ENCODE measurements around the gene CCT7.
A peak's percentile ranks its signal among the peaks of the same experiment; 100 is the strongest.
"Not testable (repeated sequence)": the region's sequence is repeated elsewhere in the genome, so short reads cannot be mapped to it uniquely, and the experiment has no call there.

The CCT7 gene

DNA sequence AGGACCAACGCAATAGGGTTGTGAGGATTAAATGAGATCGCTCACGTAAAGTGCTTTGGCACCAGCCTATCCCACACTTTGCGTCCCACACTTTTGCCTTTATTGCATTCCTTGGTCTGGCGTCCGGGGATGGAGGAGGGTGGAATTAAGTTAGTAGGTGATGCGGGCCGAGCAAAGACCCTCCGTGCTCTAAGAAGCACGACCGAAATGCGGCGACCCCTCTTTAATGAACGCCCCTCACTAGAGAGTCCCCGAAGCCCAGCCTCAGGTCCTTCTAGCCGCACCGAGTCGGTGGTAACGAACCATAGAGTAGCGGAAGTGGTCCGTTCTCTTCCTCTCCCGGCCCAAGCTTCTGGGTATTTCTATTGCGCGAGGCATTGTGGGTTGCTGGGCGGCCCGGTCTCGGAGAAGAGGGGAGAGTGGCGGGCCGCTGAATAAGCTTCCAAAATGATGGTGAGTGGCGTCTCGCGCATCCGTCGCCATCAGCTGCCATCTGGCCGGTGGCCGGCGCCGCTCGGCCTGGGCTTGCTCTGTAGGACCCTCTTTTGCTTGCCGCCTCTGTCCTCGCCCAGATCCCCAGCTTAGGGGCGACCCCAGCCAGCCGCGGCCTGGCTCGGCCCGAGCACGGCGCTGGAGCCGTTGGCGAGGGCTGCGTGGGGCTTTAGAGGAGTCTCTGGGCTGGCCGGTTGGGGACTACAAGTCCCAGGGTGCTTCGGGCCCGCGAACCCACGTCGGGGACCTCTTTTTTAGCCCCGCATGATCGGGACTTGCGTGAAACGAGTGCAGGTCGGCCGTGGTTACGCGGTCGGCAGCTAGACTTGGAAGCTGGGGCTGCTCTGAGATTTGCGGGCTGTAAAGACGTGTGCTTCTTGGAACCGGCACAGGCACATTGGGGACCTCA lies at the start of gene CCT7:
Gene CCT7, plus strand, starts transcription at position 377 of the 901 bp plus-strand sequence. Its CDS starts 71 bp downstream, at position 448.
- peak; percentile 79 to 91 for DNase-seq

DNA sequence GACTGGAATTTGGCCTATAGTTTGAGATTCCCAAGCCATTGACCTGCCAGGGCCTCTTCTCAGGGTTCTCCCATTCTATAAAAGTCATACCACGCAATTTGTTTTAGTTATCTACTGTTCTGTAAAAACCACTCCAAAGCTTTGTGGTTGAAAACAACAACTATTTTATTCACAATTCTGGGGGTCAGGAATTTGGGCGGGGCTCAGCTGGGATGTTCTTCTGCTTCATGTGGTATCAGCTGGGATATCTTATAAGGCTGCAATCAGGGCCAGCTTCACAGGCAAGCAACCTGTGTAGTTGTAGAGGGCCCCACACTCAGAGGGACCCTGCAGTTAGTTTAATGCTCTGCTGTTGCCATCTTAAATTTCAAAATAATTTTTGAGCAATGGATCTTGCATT lies 48.1 kb upstream of the CCT7 start:
- DNase-seq, result no peak

DNA sequence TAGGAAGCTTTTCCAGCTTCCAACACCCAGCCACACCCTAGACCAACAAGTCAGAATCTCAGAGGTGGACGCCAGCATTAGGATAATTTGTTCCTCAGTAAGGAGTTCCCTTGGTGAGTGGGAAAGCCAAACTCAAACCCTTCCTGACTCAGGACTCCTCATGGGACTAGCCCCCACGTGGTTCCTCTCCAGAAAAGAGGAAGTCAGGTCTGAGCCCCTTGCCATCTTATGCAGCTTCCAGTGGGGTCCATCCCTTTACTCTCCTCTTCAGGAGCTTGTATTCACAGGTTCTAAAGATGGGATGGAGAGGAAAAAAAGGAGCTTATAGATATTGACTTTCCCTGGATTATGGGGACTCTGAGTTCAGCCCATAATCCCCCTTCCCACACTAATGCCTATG lies 46.6 kb upstream of the CCT7 start:
- DNase-seq, result no peak

DNA sequence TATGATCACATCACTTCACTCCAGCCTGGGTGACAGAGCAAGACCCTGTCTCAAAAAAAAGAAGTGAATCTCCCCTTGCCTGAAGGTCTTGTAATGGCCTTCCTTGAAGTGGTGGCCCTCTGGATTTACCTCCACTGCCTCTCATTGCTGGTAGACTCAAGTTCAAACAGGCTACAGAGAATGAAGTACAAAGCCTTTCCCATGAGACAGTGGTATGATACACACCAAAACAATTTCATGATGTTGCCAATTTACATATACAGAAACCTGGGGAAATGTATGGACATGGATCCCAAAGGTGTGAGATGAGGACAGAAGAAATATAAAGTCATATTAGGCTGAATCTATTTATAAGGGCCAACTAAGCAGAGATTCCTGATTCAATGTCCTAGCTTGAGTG lies 36.5 kb upstream of the CCT7 start:
- no peak for DNase-seq

DNA sequence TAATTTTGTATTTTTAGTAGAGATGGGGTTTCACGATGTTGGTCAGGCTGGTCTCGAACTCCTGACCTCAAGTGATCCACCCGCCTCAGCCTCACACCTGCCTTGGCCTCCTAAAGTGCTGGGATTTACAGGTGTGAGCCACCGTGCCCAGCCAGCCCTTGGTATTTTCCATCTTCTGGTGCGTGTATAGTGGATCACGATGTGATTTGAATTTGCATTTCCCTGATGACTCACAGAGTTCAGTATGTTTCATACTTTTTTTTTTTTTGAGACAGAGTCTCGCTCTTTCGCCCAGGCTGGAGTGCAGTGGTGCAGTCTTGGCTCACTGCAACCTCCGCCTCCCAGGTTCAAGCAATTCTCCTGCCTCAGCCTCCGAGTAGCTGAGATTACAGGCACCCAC lies 33.8 kb upstream of the CCT7 start:
- not testable (repeated sequence) for DNase-seq

DNA sequence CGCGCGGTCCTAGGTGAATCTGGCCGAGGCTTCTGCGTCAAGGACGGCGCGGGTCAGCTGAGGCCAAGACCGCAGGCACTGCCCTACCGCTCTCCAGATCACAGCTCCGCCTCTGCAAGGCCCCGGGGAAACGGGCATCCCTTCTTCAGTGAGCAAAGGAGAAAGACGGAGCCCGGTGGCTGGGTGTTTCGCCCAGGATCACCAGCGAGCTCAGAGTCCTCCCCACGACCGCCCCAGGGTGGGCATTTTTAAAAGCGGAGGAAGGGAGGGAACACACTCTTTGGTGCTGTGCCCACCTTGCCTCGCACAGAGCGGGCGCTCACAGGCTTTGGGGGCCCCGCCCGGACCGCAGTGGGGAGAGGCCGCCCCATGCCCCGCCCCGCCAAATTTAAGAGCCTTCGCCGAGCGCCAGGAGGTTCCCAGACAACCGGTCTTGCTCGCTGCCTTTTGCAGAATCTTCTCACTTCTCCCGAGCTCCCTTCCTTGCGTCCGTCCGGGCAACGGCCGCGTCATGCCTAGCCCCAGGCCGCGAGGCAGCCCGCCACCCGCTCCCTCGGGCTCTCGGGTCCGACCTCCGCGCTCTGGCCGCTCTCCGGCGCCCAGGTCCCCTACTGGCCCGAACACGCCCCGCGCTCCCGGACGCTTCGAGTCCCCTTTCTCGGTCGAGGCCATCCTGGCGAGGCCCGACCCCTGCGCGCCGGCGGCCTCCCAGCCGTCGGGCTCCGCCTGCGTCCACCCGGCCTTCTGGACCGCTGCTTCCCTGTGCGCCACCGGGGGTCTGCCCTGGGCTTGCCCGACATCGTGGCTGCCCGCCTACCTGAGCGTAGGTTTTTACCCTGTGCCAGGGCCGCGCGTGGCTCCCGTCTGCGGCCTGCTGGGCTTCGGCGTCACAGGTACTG lies 31.7 kb upstream of the CCT7 start, which contains the start of gene NOTO:
Gene NOTO, plus strand, starts transcription at position 419 of the 899 bp plus-strand sequence. Its CDS starts 93 bp downstream, at position 512.
- no peak for DNase-seq

DNA sequence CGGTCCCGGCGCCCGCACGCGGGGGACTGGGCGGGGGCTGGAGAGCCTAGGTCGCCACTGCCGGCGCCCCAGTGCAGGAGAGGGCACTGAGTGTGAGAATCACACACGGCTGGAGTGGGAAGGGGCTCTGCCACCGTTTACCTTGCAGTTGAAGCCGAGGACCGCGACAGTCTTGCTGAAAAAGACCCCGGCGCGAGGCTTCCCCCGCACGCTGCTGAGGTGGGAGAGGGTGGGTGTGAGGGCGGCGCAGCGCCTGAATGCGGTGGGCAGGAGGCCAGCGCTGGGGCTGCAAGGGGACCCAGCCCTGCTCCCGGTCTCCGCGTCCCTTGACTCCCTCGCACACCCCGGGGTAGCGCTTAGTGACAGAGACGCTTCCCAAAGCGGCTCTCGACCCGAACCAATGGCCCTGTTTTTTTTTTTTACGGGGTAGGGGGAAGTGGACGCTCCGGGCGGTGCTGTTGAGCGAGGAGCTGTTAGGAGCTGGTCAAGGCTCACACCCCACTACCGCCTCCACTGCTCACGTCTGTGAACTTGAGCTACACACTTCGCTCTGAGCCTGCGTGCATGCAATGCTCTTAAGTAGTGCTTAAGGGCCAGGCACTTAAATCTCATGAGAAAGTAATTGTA lies 30.9 kb upstream of the CCT7 start:
- DNase-seq, result no peak

DNA sequence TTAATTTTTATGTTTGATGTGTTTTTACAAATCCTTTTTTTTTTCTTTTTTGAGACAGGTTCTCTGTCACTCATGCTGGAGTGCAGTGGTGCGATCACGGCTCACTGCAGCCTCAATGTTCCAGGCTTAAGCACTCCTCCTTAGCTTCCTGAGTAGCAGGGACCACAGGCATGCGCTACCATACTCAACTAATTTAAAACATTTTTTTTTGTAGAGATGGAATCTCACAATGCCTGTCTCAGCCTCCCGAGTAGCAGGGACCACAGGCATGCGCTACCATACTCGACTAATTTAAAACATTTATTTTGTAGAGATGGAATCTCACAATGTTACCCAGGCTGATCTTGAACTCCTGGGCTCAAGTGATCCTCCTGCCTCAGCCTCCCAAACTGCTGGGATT lies 28.5 kb upstream of the CCT7 start:
- DNase-seq, result no peak

DNA sequence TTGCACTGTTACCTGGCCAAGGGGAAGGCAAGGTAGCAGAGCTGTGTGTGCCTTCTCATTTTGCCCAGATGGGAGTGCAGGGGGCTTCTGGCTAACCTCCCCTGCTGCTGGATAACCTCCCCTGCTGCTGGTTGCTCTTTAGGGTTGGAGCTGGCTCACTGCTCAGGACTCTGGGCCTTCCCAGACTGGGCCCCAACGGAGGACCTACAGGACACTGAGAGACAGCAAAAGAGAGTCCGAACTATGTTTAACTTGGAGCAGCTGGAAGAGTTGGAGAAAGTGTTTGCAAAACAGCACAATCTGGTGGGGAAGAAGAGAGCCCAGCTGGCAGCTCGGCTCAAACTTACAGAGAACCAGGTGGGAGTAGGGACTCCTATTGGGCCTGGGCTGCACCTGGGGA lies 25.9 kb upstream of the CCT7 start:
- no peak for DNase-seq

DNA sequence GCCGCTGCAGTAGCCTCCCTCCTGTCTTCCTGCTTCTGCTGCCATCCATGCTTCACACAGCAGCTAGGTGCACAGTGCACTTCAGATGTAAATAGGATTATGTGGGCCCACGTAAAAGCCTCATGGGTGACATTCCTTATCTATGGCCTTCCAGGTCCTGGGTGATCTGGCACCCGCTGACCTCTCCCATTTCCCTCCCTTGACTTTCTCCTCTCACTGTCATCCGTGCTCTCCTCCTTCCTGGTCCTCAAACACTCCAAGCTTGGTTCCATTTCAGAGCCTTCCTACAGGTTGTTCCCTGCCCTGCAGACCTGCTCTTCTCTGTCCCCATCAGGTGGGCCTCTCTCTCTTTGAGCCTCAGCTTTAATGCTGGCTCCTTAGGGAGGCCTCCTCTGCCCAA lies 24.1 kb upstream of the CCT7 start:
- no peak for DNase-seq

DNA sequence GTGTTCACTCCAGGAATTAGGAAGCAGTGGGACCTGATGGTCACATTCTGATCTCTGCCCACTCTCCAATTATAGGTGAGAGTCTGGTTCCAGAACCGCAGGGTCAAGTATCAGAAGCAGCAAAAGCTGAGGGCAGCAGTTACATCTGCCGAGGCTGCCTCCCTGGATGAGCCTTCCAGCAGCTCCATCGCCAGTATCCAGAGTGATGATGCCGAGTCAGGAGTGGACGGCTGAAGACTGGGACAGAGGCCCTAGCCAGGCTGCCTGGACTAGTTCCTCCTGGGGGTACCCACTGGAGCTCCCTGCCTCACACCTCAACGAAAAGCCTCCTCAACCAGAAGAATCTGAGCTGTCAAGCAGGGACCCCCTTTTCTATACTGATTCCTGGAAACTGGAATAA lies 23.4 kb upstream of the CCT7 start:
- DNase-seq, result no peak

DNA sequence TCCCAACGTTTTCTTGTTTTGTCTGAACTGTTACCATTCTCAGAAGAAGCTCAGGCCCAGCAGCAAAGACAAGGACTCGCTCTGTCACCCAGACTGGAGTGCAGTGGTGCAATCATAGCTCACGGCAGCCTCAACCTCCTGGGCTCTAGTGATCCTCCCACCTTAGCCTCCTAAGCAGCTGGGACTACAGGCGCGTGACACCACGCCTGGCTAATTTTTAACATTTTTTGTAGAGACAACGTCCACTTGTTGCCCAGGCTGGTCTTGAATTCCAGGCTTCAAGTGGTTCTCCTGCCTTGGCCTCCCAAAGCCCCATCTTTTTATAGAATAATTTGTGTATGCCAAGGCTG lies 22.0 kb upstream of the CCT7 start:
- no peak for DNase-seq

DNA sequence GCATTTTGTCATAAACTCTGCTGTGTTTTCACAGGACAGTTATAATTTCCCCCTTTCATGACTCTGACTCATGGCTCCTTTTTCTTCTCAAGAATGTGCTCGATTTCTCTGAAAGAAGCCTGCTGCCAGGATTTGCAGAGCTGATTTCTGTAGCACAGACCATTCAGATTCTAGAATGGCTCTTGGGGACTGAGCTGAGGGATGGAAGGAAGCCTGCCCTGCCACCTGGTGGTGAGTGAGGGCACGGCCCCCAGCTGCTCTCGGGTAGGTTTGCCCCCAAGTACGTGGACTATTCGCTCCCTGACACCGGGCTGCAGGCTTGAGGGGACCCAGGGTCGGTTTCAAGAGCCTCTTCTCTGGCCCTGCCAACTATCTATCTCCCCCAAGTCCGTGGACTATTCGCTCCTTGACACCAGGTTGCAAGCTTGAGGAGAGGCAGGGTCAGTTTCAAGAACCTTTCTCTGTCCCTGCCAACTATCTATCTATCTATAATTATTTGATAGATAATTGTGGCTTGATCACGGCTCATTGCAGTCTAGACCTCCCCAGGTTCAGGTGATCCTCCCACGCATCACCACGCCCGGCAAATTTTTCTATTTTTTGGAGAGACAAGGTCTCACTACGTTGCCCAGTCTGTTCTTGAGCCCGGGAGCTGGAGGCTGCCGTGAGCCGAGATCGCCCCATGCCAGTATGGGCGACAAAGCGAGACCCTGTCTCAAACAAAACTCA lies 21.5 kb upstream of the CCT7 start:
- DNase-seq, result peak in 1 of 2 experiments; percentile 56

DNA sequence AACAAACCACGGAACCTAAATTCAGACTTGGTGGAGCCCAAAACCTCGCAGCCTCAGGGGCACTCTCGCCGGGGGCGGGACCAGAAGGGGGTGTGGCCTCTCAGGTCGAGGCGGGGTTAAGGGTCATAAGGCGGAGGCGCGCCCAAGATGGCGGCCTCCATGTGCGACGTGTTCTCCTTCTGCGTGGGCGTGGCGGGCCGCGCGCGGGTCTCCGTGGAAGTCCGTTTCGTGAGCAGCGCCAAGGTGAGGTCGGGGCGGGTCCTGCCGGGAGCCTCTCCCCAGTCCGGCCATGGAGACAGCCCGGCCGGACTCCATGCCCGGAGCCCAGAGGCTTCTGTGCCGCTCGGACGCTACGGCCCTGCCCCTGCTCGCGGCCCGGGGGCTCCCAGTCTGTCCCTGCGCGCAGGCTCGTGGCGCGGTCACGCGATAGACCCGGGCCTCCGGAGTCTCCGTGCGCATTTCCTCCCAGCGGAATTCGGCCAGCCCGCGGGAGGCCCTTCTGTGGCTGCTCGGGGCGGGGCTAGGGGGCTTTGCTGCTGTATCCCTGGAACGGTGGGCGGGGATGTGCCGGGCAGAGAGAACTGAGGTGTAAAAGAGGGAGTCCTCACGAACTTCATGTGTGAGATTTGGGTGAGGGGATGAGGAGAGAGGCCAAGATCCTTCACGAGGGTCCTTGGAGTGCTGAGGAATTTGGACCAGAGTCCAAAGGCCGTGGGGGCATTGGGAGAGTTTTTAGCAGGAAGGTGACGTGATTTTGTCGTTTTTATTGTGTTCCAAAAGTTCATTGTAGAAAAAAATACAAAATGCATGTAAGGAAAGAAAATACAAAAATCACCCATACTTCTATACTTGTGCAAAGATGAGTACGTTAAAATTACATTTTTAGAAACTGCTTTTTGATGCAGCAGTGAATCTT lies 19.7 kb upstream of the CCT7 start, which contains the start of gene SMYD5:
Gene SMYD5, plus strand, starts transcription at position 126 of the 916 bp plus-strand sequence. Its CDS starts 22 bp downstream, at position 148.
- DNase-seq, result peak; percentile 43 to 74

DNA sequence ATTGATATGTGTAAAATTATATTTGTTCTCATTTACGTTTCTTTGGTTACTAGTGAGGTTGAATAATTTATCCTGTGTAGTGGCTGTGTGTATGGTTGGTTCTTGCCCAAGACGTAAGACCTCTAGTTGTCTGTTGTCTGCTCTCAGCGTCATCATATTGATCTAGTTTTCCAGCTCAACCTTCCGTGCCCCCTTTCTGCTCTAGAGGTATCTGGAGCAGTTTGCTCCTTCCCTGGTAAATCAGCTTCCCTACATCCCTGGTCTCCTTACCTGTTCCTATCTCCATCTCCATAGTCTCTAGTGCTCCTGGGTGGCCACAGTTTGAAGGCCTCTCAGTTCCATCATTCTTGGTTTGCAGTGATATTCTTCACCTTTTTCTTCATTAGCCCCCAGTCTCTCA lies 18.9 kb upstream of the CCT7 start:
- no peak for DNase-seq

DNA sequence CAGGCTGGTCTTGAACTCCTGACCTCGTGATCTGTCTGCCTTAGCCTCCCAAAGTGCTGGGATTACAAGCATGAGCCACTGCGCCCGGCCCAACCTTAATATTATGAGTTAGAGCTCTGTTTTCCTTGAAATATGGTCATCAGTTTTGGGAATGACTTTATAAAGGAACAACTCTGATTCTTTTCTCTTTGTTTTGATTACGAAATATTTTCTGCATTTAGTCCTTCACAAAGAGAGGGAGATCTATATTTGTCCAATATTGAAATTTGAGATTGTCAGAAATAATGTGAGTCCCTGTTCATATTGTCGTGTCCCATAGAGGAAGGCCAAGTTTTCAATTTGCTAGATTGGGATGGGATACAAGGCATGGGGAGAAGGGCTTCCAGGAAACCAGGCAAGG lies 16.9 kb upstream of the CCT7 start:
- no peak for DNase-seq

DNA sequence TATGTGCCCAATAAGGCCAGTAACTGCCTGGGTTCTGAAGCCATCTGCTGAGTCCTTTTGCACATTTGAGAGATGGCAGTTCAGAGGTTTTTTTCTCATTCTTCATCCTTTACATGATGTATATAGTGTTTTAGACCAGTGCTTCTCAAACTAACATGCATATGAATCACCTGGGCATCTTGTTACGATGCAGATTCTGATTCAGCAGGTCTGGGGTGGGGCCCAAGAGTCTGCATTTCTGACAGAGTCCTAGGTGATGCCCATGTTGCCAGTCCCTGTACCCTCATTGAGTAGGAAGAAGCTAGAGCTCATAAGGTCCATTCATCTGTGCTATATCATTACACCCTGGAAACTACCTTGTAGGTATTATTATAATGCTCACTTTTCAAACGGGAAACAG lies 16.3 kb upstream of the CCT7 start:
- DNase-seq, result no peak

DNA sequence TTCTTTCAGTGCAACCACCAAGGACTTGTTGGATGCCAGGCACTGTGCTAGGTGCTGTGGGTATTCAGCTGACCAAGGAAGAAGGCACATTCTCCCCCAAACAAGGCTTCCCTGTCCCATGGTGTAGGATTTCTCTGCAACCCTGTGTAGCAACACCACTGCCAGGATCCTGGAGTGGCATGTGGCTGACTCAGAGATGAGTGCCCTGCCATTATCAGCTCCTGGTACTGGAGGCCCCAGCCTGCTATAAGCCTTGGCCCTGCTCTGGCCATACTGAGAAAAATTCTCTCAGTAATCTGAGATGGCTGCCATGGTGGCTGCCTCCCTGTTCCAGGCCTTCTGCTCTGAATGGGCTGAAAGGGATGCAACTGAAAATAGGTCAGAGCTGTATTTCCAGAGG lies 15.8 kb upstream of the CCT7 start:
- DNase-seq, result no peak

DNA sequence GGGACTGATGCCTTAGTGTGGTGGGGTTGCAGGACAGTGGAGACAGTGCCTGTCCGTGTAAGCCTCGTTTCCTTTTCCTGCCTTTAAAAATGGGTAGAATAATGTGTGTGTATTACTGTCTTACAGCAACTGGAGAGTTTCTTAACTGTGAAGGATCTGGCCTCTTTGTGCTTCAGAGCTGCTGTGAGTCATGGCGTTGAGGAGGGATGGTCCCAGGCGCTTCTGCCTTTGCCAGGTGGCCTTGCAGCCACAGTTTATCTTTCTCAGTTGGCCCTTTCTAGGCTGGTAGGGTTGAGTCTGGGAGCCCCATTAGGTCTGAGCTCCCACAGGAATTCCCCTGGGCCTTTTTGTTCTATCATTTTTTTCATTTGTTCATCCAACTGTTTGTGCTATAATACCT lies 10.3 kb upstream of the CCT7 start:
- no peak for DNase-seq

DNA sequence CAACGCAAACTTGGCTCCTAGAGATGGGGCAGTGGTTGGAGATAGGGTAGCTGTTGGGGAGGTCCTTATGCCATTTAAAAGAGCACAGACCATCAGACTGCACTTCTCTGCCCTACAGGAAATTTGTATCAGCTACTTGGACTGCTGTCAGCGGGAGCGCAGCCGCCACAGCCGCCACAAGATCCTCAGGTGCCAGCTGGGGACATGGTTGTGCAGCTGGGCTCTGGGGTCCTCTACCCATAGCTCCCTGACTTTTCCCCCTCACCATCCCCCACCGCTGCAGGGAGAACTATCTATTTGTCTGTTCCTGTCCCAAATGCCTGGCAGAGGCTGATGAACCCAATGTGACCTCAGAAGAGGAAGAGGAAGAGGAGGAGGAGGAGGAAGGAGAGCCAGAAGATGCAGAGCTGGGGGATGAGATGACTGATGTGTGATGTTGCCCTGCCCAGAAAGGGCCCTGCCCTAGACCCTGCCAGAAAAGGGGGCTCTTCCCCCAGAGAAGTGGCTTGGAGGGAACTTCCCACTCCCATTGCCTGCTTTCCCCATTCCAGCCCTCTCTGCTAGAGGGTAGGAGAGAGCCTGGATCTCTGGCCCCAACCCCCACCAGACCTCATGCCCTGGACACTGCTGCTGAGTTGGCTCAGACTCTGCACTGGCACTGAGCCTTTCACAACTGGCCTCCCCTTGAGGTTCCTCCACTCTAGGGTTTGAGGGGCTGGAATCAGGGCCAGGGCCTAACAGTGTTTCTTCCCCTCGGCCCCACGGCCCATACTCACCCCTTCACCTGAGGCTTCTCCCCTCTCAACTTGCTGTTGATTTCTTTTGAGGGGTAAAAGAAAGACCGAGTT lies 8.4 kb upstream of the CCT7 start:
- no peak for DNase-seq
